Measurements from ENCODE around the gene ROR2.

- TF ChIP-seq, protein P1, sequence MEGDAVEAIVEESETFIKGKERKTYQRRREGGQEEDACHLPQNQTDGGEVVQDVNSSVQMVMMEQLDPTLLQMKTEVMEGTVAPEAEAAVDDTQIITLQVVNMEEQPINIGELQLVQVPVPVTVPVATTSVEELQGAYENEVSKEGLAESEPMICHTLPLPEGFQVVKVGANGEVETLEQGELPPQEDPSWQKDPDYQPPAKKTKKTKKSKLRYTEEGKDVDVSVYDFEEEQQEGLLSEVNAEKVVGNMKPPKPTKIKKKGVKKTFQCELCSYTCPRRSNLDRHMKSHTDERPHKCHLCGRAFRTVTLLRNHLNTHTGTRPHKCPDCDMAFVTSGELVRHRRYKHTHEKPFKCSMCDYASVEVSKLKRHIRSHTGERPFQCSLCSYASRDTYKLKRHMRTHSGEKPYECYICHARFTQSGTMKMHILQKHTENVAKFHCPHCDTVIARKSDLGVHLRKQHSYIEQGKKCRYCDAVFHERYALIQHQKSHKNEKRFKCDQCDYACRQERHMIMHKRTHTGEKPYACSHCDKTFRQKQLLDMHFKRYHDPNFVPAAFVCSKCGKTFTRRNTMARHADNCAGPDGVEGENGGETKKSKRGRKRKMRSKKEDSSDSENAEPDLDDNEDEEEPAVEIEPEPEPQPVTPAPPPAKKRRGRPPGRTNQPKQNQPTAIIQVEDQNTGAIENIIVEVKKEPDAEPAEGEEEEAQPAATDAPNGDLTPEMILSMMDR (IDR thresholded peaks at IDR 0.05): no peak
- no peak for TF ChIP-seq POLR2A (IDR thresholded peaks at IDR 0.05)
These were observed 6.3 kb downstream of the ROR2 start for GRCh38 chr9:91943478-91944470.

Measured in heart left ventricle (tissue), 13 donors.